Brain microvascular endothelial cell (primary cell): ENCODE measurements around the gene GRB2.
A peak's percentile ranks its signal among the peaks of the same experiment; 100 is the strongest.

Experiments
- DNase-seq: peaks from one replicate; pipeline ENCODE4 v3.0.0-alpha.2; 2020
- H3K27ac ChIP-seq: fragments of 250-450 bp; sonication (Bioruptor Pico); 2 replicates; pipeline ENCODE4 v1.5.1; 2020; ENCODE audit warnings: mild to moderate bottlenecking, moderate library complexity
- H3K27me3 ChIP-seq: fragments of 250-450 bp; sonication (Bioruptor Pico); replicated peaks from 2 replicates; pipeline ENCODE4 v1.5.1; 2020; ENCODE audit warnings: mild to moderate bottlenecking
- H3K36me3 ChIP-seq: fragments of 250-450 bp; sonication (Bioruptor Pico); replicated peaks from 2 replicates; pipeline ENCODE4 v1.5.1; 2020; ENCODE audit warnings: mild to moderate bottlenecking
- H3K4me3 ChIP-seq: 2 replicates; pipeline ENCODE4 v1.5.1; 2011; ENCODE audit warnings: low read depth, mild to moderate bottlenecking, control low read depth, low read length, moderate library complexity
- CTCF ChIP-seq: IDR thresholded peaks from 2 replicates; pipeline ENCODE4 v1.5.1; 2011; ENCODE audit warnings: low read depth, mild to moderate bottlenecking, moderate library complexity, low read length, control low read depth, inconsistent platforms; ENCODE audit errors: missing control alignments
- in situ Hi-C: cut with HindIII; loops from 2 replicates; pipeline ENCODE4 v1.10.0; 2017; ENCODE audit warnings: low sequenced_read_pairs, low pct_ligation_motif_present

GRB2 gene

GRCh38 chr17:75407655-75408352, 2.3 kb upstream of the GRB2 start:
- H3K27me3 ChIP-seq: no peaks in the 10 kb centered on the region
- in situ Hi-C loops: no loop called here
- no peak overlapping the region for H3K27ac ChIP-seq
- no peaks in the 10 kb centered on the region for H3K36me3 ChIP-seq
- DNase-seq: no peak
- TF ChIP-seq CTCF: no peak
- no peak overlapping the region for H3K4me3 ChIP-seq

GRCh38 chr17:75406222-75406615, 741 bp upstream of the GRB2 start:
- no peak for TF ChIP-seq CTCF
- no peaks in the 10 kb centered on the region for H3K36me3 ChIP-seq
- no peak for DNase-seq
- H3K4me3 ChIP-seq: peak overlapping the region; percentile 63
- in situ Hi-C loops: no loop called here
- H3K27ac ChIP-seq: no peak overlapping the region
- no peaks in the 10 kb centered on the region for H3K27me3 ChIP-seq

GRCh38 chr17:75404731-75405364, 630 bp downstream of the GRB2 start:
- DNase-seq: no peak
- H3K27ac ChIP-seq: peak overlapping the region; percentile 71
- H3K27me3 ChIP-seq: no peaks in the 10 kb centered on the region
- no peak for TF ChIP-seq CTCF
- no peaks in the 10 kb centered on the region for H3K36me3 ChIP-seq
- in situ Hi-C loops: no loop called here
- peak overlapping the region; percentile 93 for H3K4me3 ChIP-seq

GRCh38 chr17:75404223-75404730, 1.2 kb downstream of the GRB2 start:
- H3K36me3 ChIP-seq: no peaks in the 10 kb centered on the region
- in situ Hi-C loops: no loop called here
- H3K27me3 ChIP-seq: no peaks in the 10 kb centered on the region
- peak; percentile 97 for TF ChIP-seq CTCF
- H3K4me3 ChIP-seq: peak overlapping the region; percentile 93
- H3K27ac ChIP-seq: peak overlapping the region; percentile 71
- peak; percentile 75 for DNase-seq

GRCh38 chr17:75403131-75403530, 2.3 kb downstream of the GRB2 start:
- Histone ChIP-seq H3K27ac (no peak overlapping the region), H3K27me3 (no peaks in the 10 kb centered on the region), H3K4me3 (no peak overlapping the region), H3K36me3 (no peaks in the 10 kb centered on the region)
- TF ChIP-seq CTCF: no peak
- no peak for DNase-seq
- in situ Hi-C loops: no loop called here

GRCh38 chr17:75402026-75402425, 3.5 kb downstream of the GRB2 start:
- no peak for DNase-seq
- H3K4me3 ChIP-seq: no peak overlapping the region
- no peak overlapping the region for H3K27ac ChIP-seq
- H3K27me3 ChIP-seq: no peaks in the 10 kb centered on the region
- in situ Hi-C loops: no loop called here
- H3K36me3 ChIP-seq: no peaks in the 10 kb centered on the region
- TF ChIP-seq CTCF: no peak
